GM12892 (cell line): Measurements from ENCODE around the gene MT1E.

Experiments used
- DNase-seq: peaks from one replicate; pipeline ENCODE4 v3.0.0; 2011; ENCODE audit not compliant: insufficient read length
- FAIRE-seq: peaks from 2 replicates; lab custom pipeline; 2011; peaks lifted over from hg19 to GRCh38; lab: Jason Lieb, UNC
- POLR2A ChIP-seq: IDR thresholded peaks from 2 replicates; pipeline ENCODE4 v1.6.1; 2011; ENCODE audit warnings: low read depth, low read length, control low read depth
- POLR2AphosphoS5 ChIP-seq: IDR thresholded peaks from 2 replicates; pipeline ENCODE4 v1.6.1; 2011; ENCODE audit warnings: low read depth, low read length, control low read depth
- TAF1 ChIP-seq: IDR thresholded peaks from 2 replicates; pipeline ENCODE4 v1.6.1; 2011; ENCODE audit warnings: low read depth, mild to moderate bottlenecking, control low read depth, low read length, borderline replicate concordance

Gene MT1E

DNA sequence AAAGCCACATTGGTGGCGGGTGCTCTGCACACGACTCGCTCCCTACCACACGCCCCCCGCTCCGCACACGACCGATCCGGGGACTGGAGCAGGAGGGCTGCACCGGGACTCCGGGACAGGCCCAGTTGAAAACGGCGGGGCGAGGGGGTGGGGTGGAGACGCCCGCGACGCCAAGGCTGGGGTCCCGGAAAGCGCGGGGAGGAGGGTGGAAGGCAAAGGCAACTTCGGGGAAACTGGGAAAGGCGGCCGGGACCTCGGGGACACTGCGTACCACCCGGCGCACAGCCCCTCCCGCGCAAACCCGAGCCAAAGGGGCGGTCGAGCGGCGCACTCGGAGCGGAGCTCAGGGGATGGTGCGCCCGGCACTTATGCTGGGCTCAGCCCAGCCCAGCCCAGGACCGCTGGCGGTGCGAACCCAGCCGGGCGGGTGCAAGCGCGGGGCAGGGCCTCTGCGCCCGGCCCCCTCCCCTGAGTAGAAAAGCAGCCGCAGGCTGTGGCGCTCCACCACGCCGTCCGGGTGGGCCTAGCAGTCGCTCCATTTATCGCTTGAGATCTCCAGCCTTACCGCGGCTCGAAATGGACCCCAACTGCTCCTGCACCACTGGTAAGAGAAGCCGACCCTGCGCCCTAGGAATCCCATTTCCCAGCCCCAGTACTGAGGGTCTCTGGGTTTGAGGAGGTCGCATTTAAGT is 6.7 kb downstream of the MT1E start, which contains the start of gene MT1M:
TSS of gene MT1M (plus strand) at position 504 of the 692 bp plus-strand sequence. CDS start at position 577, 73 bp downstream.
- TF ChIP-seq POLR2A (no peak), POLR2AphosphoS5 (no peak), TAF1 (no peak)
- FAIRE-seq, result no peak
- no peak for DNase-seq

GRCh38 chr16:56632848-56633365 is 7.3 kb downstream of the MT1E start:
- no peak for FAIRE-seq
- TF ChIP-seq POLR2A, result no peak
- no peak for TF ChIP-seq POLR2AphosphoS5
- TF ChIP-seq TAF1, result no peak

GRCh38 chr16:56633535-56633934 is 8.0 kb downstream of the MT1E start:
- FAIRE-seq, result no peak
- no peak for DNase-seq
- TF ChIP-seq TAF1 (no peak), POLR2A (no peak), POLR2AphosphoS5 (no peak)

More at GRCh38 chr16:56632848-56633365, 7.3 kb downstream of the MT1E start:
- no peak for DNase-seq

DNA sequence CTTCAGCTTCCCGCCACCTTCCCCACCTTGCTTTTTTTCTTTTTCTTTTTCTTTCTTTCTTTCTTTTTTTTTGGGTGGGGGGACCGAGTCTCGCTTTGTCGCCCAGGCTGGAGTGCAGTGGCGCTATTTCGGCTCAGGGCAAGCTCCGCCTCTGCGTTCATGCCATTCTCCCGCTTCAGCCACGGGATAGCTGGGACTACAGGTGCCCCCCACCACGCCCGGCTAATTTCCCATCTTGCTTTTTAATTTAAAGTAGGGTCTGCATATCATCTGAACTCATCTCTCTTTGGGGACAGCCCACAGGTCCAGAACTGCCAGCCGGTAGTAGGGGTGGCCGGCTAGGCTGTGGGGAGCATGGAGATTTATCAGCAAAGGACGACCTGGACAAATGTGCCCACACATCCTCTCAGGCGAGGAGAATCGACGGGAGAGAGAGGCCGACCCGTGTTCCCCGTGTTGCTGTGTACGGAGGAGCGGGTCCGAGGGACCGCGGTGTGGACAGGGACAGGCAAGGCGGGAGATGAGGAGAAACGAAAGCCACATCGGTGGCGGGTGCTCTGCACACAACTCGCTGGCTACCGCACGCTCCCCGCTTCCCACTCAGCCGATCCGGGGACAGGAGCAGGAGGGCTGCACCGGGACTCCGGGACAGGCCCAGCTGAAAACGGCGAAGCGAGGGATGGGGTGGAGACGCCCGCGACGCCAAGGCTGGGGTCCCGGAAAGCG is 9.3 kb downstream of the MT1E start:
- FAIRE-seq (no peak), DNase-seq (no peak)
- TF ChIP-seq POLR2A (no peak), TAF1 (no peak), POLR2AphosphoS5 (no peak)

DNA sequence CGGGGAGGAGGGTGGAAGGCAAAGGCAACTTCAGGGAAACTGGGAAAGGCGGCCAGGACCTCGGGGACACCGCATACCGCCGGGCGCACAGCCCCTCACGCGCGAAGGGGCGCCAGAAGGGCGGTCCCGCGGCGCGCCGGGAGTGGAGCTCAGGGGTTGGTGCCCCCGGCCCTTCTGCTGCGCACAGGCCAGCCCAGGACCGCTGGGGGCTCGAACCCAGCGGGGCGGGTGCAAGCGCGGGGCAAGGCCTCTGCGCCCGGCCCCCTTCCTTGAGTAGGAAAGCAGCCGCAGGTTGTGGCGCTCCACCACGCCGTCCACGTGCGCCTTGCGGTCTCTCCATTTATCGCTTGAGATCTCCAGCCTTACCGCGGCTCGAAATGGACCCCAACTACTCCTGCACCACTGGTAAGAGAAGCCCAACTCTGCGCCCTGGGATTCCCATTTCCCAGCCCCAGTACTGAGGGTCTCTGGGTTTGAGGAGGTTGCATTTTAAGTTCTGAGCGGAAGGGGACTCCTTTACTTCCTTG is 9.9 kb downstream of the MT1E start:
- TF ChIP-seq TAF1 (no peak), POLR2A (no peak), POLR2AphosphoS5 (no peak)
- FAIRE-seq (no peak), DNase-seq (no peak)

GRCh38 chr16:56636616-56637413 is 11.2 kb downstream of the MT1E start:
- FAIRE-seq, result no peak
- TF ChIP-seq POLR2AphosphoS5 (no peak), POLR2A (no peak), TAF1 (no peak)
- DNase-seq, result no peak

DNA sequence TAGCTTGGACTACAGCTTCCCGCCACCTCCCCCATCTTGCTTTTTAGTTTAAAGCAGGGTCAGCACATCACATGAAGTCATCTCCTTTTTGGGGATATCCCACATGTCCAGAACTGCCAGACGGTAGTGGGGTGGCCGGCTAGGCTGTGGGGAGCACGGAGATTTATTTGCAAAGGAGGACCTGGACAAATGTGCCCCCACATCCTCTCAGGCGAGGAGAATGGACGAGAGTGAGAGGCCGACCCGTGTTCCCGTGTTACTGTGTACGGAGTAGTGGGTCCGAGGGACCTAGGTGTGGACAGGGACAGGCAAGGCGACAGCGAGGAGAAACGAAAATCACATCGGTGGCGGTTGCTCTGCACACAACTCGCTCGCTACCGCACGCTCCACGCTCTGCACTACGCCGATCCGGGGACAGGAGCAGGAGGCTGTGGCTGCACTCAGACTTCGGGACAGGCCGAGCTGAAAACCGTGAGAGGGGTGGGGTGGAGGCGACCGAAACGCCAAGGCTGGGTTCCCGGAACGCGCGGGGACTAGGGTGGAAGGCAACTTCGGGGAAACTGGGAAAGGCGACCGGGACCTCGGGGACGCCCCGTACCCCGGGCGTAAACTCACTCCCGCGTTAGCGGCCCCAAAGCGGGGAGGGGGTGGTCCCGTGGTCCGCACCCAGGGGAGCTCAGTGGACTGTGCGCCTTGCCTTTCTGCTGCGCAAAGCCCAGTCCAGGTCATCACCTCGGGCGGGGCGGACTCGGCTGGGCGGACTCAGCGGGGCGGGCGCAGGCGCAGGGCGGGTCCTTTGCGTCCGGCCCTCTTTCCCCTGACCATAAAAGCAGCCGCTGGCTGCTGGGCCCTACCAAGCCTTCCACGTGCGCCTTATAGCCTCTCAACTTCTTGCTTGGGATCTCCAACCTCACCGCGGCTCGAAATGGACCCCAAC is 12.5 kb downstream of the MT1E start, which contains the start of gene MT1A:
TSS of gene MT1A (plus strand) at position 853 of the 937 bp plus-strand sequence. CDS start at position 926, 73 bp downstream.
- TF ChIP-seq POLR2AphosphoS5 (no peak), TAF1 (no peak), POLR2A (no peak)
- FAIRE-seq (no peak), DNase-seq (no peak)

DNA sequence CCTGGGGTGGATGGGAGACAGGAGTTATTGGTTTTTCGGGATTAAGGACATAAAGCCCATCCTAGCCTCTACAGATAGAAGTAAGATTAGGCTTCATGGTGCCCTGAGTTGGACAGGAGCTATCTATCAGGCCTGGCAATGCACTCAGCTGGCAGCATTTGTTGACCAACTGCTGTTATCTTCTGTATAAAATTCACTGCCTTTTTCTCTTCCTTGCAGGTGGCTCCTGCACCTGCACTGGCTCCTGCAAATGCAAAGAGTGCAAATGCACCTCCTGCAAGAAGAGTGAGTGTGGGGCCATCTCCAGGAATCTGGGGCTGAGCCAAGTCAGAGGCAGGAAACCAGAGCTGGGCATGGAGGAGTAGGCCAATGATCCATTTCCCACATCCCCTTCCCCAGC is 13.5 kb downstream of the MT1E start:
- TF ChIP-seq TAF1 (no peak), POLR2A (no peak), POLR2AphosphoS5 (no peak)
- DNase-seq (no peak), FAIRE-seq (no peak)

DNA sequence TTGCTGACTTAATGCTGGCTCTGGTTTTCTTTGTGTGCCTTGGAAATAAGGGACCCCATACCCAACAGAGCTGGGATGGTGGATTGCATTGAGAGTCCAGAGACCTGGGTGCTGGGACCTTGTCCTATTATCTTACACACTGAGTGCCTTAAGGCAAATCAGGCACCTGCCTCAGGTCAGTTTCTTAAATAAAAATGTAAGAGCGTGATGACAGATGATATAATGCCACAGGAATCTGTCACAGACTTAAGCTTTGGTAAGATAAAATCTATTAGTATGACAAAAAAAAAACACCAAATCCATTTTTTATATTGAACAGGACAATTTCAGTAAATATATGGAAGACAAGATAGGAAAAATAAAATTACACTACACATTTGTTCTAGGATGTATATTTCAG is 14.5 kb downstream of the MT1E start:
- DNase-seq, result no peak
- TF ChIP-seq POLR2A (no peak), TAF1 (no peak)

DNA sequence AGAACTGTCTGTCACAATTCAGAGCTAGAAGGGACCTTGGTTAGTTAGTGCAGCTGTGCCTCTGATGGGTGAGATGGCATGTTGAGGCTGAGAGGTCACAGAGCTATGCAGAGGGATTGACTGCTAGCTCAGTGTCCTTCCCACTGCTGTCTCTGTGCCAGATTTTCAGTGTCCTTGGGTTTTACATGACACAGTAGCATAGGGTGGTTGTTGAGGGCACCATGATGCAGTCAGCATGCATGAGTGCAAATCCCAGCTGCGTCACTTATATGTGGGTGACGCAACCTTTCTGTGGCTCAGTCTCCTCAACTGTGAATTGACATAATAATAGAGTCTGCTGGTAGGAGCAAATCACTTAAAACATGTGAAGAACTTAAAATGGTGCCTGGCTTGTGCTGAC is 15.6 kb downstream of the MT1E start:
- FAIRE-seq (no peak), DNase-seq (no peak)
- TF ChIP-seq TAF1 (no peak), POLR2AphosphoS5 (no peak), POLR2A (no peak)

More for the DNA sequence above, 14.5 kb downstream of the MT1E start:
- FAIRE-seq, result no peak
